Spleen (tissue), 13 donors: ENCODE measurements around the gene LIN28A. TPM values are rescaled to one million over a fixed set of nuclear protein-coding genes. Genes with fewer than 3 reads are reported as not detected.

ENCODE experiments used
- DNase-seq: peaks from one replicate; pipeline ENCODE4 v3.0.0-alpha.2; 2020
- H3K27ac ChIP-seq, 8 donors: fragments of 200-600 bp; sonication (generic) in 7 of 8; 1 replicate in 4 of 8; 2 replicates in 4 of 8; pipeline versions ENCODE4 v1.5.0 to v1.8.0; 2016 to 2021; ENCODE audit warnings: inconsistent platforms in 4 of 8, mild to moderate bottlenecking in 4 of 8, moderate library complexity in 1 of 8
- H3K27me3 ChIP-seq, 7 donors: fragments of 200-600 bp; sonication (generic) in 6 of 7; replicated peaks in 1 of 7; 1 replicate in 4 of 7; 2 replicates in 3 of 7; pipeline versions ENCODE4 v1.5.0 to v1.8.0; 2016 to 2021; ENCODE audit warnings: inconsistent platforms in 3 of 7, mild to moderate bottlenecking in 1 of 7
- H3K36me3 ChIP-seq, 6 donors: fragments of 200-600 bp; sonication (generic) in 5 of 6; 1 replicate in 4 of 6; 2 replicates in 2 of 6; pipeline versions ENCODE4 v1.5.0 to v1.8.0; 2016 to 2021; ENCODE audit warnings: inconsistent platforms in 2 of 6
- H3K4me1 ChIP-seq, 6 donors: fragments of 200-600 bp; sonication (generic) in 5 of 6; 1 replicate in 3 of 6; 2 replicates in 3 of 6; pipeline versions ENCODE4 v1.5.0 to v1.8.0; 2016 to 2021; ENCODE audit warnings: inconsistent platforms in 3 of 6
- H3K4me3 ChIP-seq, 8 donors: fragments of 200-600 bp; sonication (generic) in 7 of 8; 1 replicate in 4 of 8; 2 replicates in 4 of 8; pipeline versions ENCODE4 v1.5.0 to v1.8.0; 2016 to 2021; ENCODE audit warnings: inconsistent platforms in 4 of 8, mild to moderate bottlenecking in 4 of 8, moderate library complexity in 2 of 8
- H3K9me3 ChIP-seq, 8 donors: fragments of 200-600 bp; sonication (generic) in 7 of 8; 1 replicate in 4 of 8; 2 replicates in 4 of 8; pipeline versions ENCODE4 v1.5.0 to v1.8.0; 2016 to 2021; ENCODE audit warnings: inconsistent platforms in 4 of 8
- CTCF ChIP-seq, 11 experiments: fragments of 200-600 bp in 7 of 11; fragments of 450-650 bp in 4 of 11; sonication (generic) in 4 of 11; IDR thresholded peaks in 8 of 11; conservative IDR thresholded peaks in 3 of 11; 1 replicate in 7 of 11; 2 replicates in 4 of 11; pipeline versions ENCODE4 v1.4.0 to v1.8.0; 2016 to 2021; ENCODE audit warnings: antibody characterized with exemption in 11 of 11, inconsistent platforms in 4 of 11, mild to moderate bottlenecking in 1 of 11
- POLR2A ChIP-seq, 3 donors: fragments of 450-650 bp; IDR thresholded peaks; one replicate each; pipeline ENCODE4 v1.5.1; 2017; ENCODE audit warnings: antibody characterized with exemption in 3 of 3, mild to moderate bottlenecking in 1 of 3
- POLR2AphosphoS5 ChIP-seq, 3 donors: sonication (generic); formaldehyde crosslinking; IDR thresholded peaks; one replicate each; pipeline ENCODE4 v1.5.1; 2017; ENCODE audit warnings: antibody characterized with exemption in 3 of 3
- WGBS, 5 donors: extraction: QIAGEN DNeasy Blood & Tissue Kit in 3 of 5; methylation state at CpG; one replicate each; pipeline versions ENCODE4 v1.1.5 to v1.1.7; 2013 to 2018; 5-methylcytosine and 5-hydroxymethylcytosine counted together
- intact Hi-C: fragments of 100-400 bp; cut with DNase I; formaldehyde crosslinking; loops from one replicate; pipeline ENCODE4 v1.15.0; 2023; ENCODE audit warnings: low total_unique reads
- long read RNA-seq, 2 donors: transcript quantifications; one replicate each; lab custom pipeline, GENCODE V29; 2026
- polyA plus RNA-seq, 3 donors: library from polyadenylated mRNA; stranded (reverse); fragments of 200-250 nt; gene quantifications; one replicate each; pipeline ENCODE4 v1.2.1, GENCODE V29; 2013
- total RNA-seq, 7 donors: library from RNA; depleted of rRNA in 3 of 7; stranded (reverse); fragments of >200 nt in 3 of 7; fragmentation: NEBNext Ultra II Directional in 4 of 7; extraction: Animal tissue kit (Norgen Biotek cat#: 25700) in 4 of 7; gene quantifications; one replicate each; pipeline versions ENCODE4 v1.1.0 to v1.2.1, GENCODE V29; 2016 to 2021
- donor health status: healthy with polysubstance abuse.
- donor health status: DM: no; HTN: no; CAD: no; lungs with moderate emphysema.
- donor health status: DM: no; HTN: no; CAD: no.
- donor health status: Bipolar disorder and iron deficiency.
- donor health status: healthy.
- donor health status: DM: no; HTN: no; CAD: no.
- donor health status: DM: yes; HTN: yes; CAD: no.

The LIN28A gene
- not detected for total RNA-seq
- not detected for polyA plus RNA-seq
- long read RNA-seq, donor 1, result 0 reads
- long read RNA-seq, donor 2, result 0 reads

GRCh38 chr1:26410706-26411623, at the start of gene LIN28A:
Gene LIN28A, plus strand, starts transcription at chr1:26410817. Its CDS starts 75 bp downstream, at chr1:26410892.
- Histone ChIP-seq H3K27ac (no peak within 1 kb of the TSS), H3K9me3 (no peaks in the 10 kb centered on the region), H3K27me3 (peaks cover 8 to 98% (median 69%) of the 10 kb centered on the region in 7 donors), H3K36me3 (no peaks in the 10 kb centered on the region), H3K4me1 (peaks cover 8 to 27% (median 13%) of the 10 kb centered on the region in 6 donors), H3K4me3 (no peak within 1 kb of the TSS)
- TF ChIP-seq CTCF (IDR thresholded peaks at IDR 0.05 in 8 of 11, conservative IDR thresholded peaks at IDR 0.05 in 3 of 11), result no peak
- TF ChIP-seq POLR2A (IDR thresholded peaks at IDR 0.05), result no peak
- no peak for TF ChIP-seq POLR2AphosphoS5 (IDR thresholded peaks at IDR 0.05)
- intact Hi-C loops, result loop anchor here (10.0 kb wide), 1 partner anchor 306 kb away; no protein-coding TSS in a partner anchor
- WGBS, 5 donors, result 5 to 9% (median 5%) methylated on average over 28 to 70 of the region's 70 CpGs
- DNase-seq, result no peak

GRCh38 chr1:26361605-26362122, 49.0 kb upstream of the LIN28A start:
- TF ChIP-seq POLR2AphosphoS5 (IDR thresholded peaks at IDR 0.05) (no peak), CTCF (IDR thresholded peaks at IDR 0.05 in 8 of 11, conservative IDR thresholded peaks at IDR 0.05 in 3 of 11) (no peak), POLR2A (IDR thresholded peaks at IDR 0.05) (no peak)
- no peak for DNase-seq
- Histone ChIP-seq H3K27ac (no peak overlapping the region), H3K27me3 (peaks cover 2 to 92% (median 30%) of the 10 kb centered on the region in 7 donors), H3K4me1 (peaks cover 7 to 36% (median 19%) of the 10 kb centered on the region in 6 donors), H3K9me3 (no peaks in the 10 kb centered on the region), H3K4me3 (no peak overlapping the region), H3K36me3 (no peaks in the 10 kb centered on the region)
- 82 to 93% (median 87%) methylated on average over 12 of the region's 12 CpGs for WGBS, 5 donors
- intact Hi-C loops, result no loop called here

- no peaks in the 10 kb centered on the region for H3K36me3 ChIP-seq
- no peaks in the 10 kb centered on the region for H3K9me3 ChIP-seq
- no peak for DNase-seq
- no peak overlapping the region for H3K4me3 ChIP-seq
- H3K4me1 ChIP-seq, result peaks cover 7 to 36% (median 19%) of the 10 kb centered on the region in 6 donors
- TF ChIP-seq POLR2A (IDR thresholded peaks at IDR 0.05) (no peak), POLR2AphosphoS5 (IDR thresholded peaks at IDR 0.05) (no peak), CTCF (IDR thresholded peaks at IDR 0.05 in 8 of 11, conservative IDR thresholded peaks at IDR 0.05 in 3 of 11) (no peak)
- 87 to 98% (median 93%) methylated on average over 2 to 3 of the region's 3 CpGs for WGBS, 5 donors
- H3K27me3 ChIP-seq, result peaks cover 2 to 90% (median 30%) of the 10 kb centered on the region in 7 donors
- intact Hi-C loops, result no loop called here
- no peak overlapping the region for H3K27ac ChIP-seq
These were observed 48.3 kb upstream of the LIN28A start for GRCh38 chr1:26362331-26362730.
